ENCODE measurements around the gene RASSF5.

- no peak for TF ChIP-seq CTCF (IDR thresholded peaks at IDR 0.05)
- TF ChIP-seq POLR2A (IDR thresholded peaks at IDR 0.05): no peak
- no peak for TF ChIP-seq POLR2AphosphoS5 (IDR thresholded peaks at IDR 0.05)
Observed at GRCh38 chr1:206495011-206495461, 12.3 kb upstream of the RASSF5 start.
